AG04450 (cell line): Measurements from ENCODE around the gene ATN1. TPM values are rescaled to one million over a fixed set of nuclear protein-coding genes. Genes with fewer than 3 reads are reported as not detected.

ENCODE experiments used
- CTCF ChIA-PET: fragments of 300-600, 350-600 bp; formaldehyde crosslinking; extraction: SDS; loops from one replicate; lab custom pipeline; 2022; ENCODE audit warnings: antibody characterized with exemption, inconsistent platforms; lab: Charles Lee
- POLR2A ChIA-PET: fragments of 350-600 bp; formaldehyde crosslinking; extraction: SDS; loops from one replicate; lab custom pipeline; 2021; ENCODE audit warnings: antibody characterized with exemption, inconsistent platforms; lab: Yijun Ruan, JAX
- DNase-seq: peaks from one replicate; pipeline ENCODE4 v3.0.0-alpha.2; 2011; ENCODE audit warnings: low read depth, low spot score
- H3K27ac ChIP-seq: one replicate; pipeline ENCODE4 v1.5.1; 2012; ENCODE audit warnings: low read depth, low read length, control low read depth
- H3K27me3 ChIP-seq: one replicate; pipeline ENCODE4 v1.6.0; 2012; ENCODE audit warnings: low read length; ENCODE audit not compliant: control insufficient read depth, insufficient read depth
- H3K4me3 ChIP-seq: 2 replicates; pipeline ENCODE4 v1.5.1; 2011; ENCODE audit warnings: mild to moderate bottlenecking, low read depth, low read length, control low read depth
- H3K9me3 ChIP-seq: 2 replicates; pipeline ENCODE4 v1.5.1; 2012; ENCODE audit warnings: low read length; ENCODE audit not compliant: control insufficient read depth, insufficient read depth
- CTCF ChIP-seq: IDR thresholded peaks from 2 replicates; pipeline ENCODE4 v1.5.1; 2011; ENCODE audit warnings: low read depth, low read length, control low read depth, inconsistent platforms
- polyA plus RNA-seq: library from polyadenylated mRNA; depleted of rRNA; stranded (reverse); fragments of >200 nt; gene quantifications from 2 replicates; pipeline ENCODE4 v1.2.3, GENCODE V29; 2011

The ATN1 gene
- polyA plus RNA-seq, 1 experiment = 11.2 TPM

GRCh38 chr12:6979021-6979420 is 51.3 kb downstream of the ATN1 start:
- H3K4me3 ChIP-seq = no peak overlapping the region
- DNase-seq = no peak
- no peak overlapping the region for H3K27ac ChIP-seq
- TF ChIP-seq CTCF = no peak
- ChIA-PET POLR2A (no interaction called here), CTCF (interaction anchor here (1.0 kb wide), 1 partner anchor 134 kb away, joined by 3 read pairs; no protein-coding TSS in a partner anchor)
- no peaks in the 10 kb centered on the region for H3K27me3 ChIP-seq
- H3K9me3 ChIP-seq = no peaks in the 10 kb centered on the region

GRCh38 chr12:6979453-6979852 is 51.7 kb downstream of the ATN1 start:
- Histone ChIP-seq H3K27me3 (no peaks in the 10 kb centered on the region), H3K9me3 (no peaks in the 10 kb centered on the region), H3K27ac (no peak overlapping the region), H3K4me3 (no peak overlapping the region)
- DNase-seq = no peak
- POLR2A ChIA-PET = no interaction called here
- TF ChIP-seq CTCF = no peak
- CTCF ChIA-PET = interaction anchor here (1.0 kb wide), 1 partner anchor 134 kb away, joined by 3 read pairs; no protein-coding TSS in a partner anchor

- POLR2A ChIA-PET = no interaction called here
- no peak for DNase-seq
- CTCF ChIA-PET = no interaction called here
- no peak for TF ChIP-seq CTCF
- Histone ChIP-seq H3K27me3 (no peaks in the 10 kb centered on the region), H3K27ac (no peak overlapping the region), H3K4me3 (no peak overlapping the region), H3K9me3 (no peaks in the 10 kb centered on the region)
Observed at GRCh38 chr12:6980075-6980474, 52.3 kb downstream of the ATN1 start.

- ChIA-PET POLR2A (no interaction called here), CTCF (no interaction called here)
- no peak overlapping the region for H3K27ac ChIP-seq
- H3K27me3 ChIP-seq = no peaks in the 10 kb centered on the region
- no peak overlapping the region for H3K4me3 ChIP-seq
- TF ChIP-seq CTCF = no peak
- no peaks in the 10 kb centered on the region for H3K9me3 ChIP-seq
- DNase-seq = no peak
Observed at GRCh38 chr12:6980740-6981139, 53.0 kb downstream of the ATN1 start.

- POLR2A ChIA-PET = no interaction called here
Observed at GRCh38 chr12:6981152-6982052, 53.6 kb downstream of the ATN1 start.

More at GRCh38 chr12:6981152-6982052, 53.6 kb downstream of the ATN1 start:
- no peak for DNase-seq
- no peak overlapping the region for H3K4me3 ChIP-seq
- CTCF ChIA-PET = no interaction called here
- no peaks in the 10 kb centered on the region for H3K9me3 ChIP-seq
- no peaks in the 10 kb centered on the region for H3K27me3 ChIP-seq
- H3K27ac ChIP-seq = no peak overlapping the region
- TF ChIP-seq CTCF = no peak
